Stomach smooth muscle (tissue), 2 donors: ENCODE data around the gene PCP2.

Source experiments
- H3K27ac ChIP-seq: one replicate; pipeline ENCODE4 v1.7.0; 2013; ENCODE audit warnings: mild to moderate bottlenecking, low read length, inconsistent platforms
- H3K27me3 ChIP-seq, 2 donors: one replicate each; pipeline ENCODE4 v1.7.0; 2013; ENCODE audit warnings: low read length in 2 of 2; ENCODE audit not compliant: insufficient read depth in 2 of 2, control insufficient read depth in 1 of 2
- H3K36me3 ChIP-seq, 2 donors: one replicate each; pipeline ENCODE4 v1.7.0; 2013; ENCODE audit warnings: low read length in 2 of 2; ENCODE audit not compliant: control insufficient read depth in 2 of 2, insufficient read depth in 2 of 2
- H3K4me1 ChIP-seq: one replicate; pipeline ENCODE4 v1.7.0; 2013; ENCODE audit warnings: low read length; ENCODE audit not compliant: control insufficient read depth, insufficient read depth
- H3K4me3 ChIP-seq, 2 donors: one replicate each; pipeline ENCODE4 v1.7.0; 2013; ENCODE audit warnings: low read length in 2 of 2
- H3K9ac ChIP-seq, 2 donors: one replicate each; pipeline ENCODE4 v1.7.0; 2013; ENCODE audit warnings: low read length in 2 of 2, mild to moderate bottlenecking in 1 of 2
- H3K9me3 ChIP-seq, 2 donors: one replicate each; pipeline ENCODE4 v1.7.0; 2013; ENCODE audit warnings: low read length in 2 of 2; ENCODE audit not compliant: control insufficient read depth in 2 of 2
- donor health status: healthy.
- donor health status: Pancreatic carcinoma.

Gene PCP2

DNA sequence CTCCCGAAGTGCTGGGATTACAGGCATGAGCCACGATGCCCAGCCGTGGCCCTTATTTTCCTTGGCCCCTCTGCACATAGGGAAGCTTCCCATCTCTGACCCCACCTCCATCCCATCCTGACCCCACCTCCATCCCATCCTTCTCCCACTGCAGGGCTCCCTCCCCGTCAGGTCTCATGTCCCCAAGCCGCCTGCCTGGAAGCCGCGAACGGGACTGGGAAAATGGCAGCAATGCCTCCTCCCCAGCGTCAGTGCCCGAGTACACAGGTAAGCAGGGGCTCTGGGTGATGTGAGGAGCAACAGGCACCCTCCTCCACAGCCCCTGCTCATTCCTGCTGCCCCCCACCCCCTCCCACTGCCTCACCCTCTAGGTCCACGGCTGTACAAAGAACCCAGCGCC is 16.3 kb downstream of the PCP2 start:
- Histone ChIP-seq H3K9me3 (no peaks in the 10 kb centered on the region), H3K27me3 (no peaks in the 10 kb centered on the region), H3K4me3 (no peak overlapping the region), H3K27ac (no peak overlapping the region), H3K36me3 (peaks cover 16 to 24% of the 10 kb centered on the region in 2 donors), H3K9ac (no peak overlapping the region), H3K4me1 (peaks cover 5% of the 10 kb centered on the region)

DNA sequence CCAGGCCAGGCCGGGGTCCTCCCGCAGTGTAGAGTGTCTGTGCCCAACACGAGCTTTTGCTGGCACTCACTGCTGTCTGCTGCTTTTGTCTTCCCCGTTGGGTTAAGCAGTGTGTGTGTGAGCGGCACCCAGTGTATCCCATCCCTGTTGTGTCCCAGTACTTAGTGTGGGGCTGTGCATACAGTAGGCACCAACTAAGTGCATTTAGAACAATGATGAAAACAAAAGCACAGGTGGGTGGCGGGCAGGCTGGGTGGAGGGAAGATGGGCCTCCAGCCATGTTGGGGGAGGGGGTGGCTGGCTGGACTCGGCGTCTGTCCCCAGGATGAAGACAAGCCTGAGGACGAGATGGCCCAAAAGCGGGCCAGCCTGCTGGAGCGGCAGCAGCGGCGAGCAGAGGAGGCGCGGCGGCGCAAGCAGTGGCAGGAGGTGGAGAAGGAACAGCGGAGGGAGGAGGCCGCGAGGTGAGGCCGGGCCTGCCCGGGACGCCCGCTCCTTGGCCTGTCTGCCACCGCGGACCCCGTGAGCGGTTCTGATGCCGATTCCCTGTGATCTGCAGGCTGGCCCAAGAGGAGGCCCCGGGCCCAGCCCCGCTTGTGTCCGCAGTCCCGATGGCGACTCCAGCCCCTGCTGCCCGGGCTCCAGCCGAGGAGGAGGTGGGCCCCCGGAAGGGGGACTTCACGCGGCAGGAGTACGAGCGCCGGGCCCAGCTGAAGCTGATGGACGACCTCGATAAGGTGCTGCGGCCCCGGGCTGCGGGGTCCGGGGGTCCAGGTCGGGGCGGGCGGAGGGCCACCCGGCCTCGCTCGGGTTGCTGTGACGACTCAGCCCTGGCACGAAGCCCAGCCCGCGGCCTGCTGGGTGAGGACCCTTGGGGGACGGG is 18.4 kb downstream of the PCP2 start:
- Histone ChIP-seq H3K9me3 (no peaks in the 10 kb centered on the region), H3K27ac (no peak overlapping the region), H3K4me3 (no peak overlapping the region), H3K9ac (no peak overlapping the region), H3K27me3 (no peaks in the 10 kb centered on the region), H3K4me1 (peaks cover 5% of the 10 kb centered on the region), H3K36me3 (peaks cover 3 to 8% of the 10 kb centered on the region in 2 donors)

DNA sequence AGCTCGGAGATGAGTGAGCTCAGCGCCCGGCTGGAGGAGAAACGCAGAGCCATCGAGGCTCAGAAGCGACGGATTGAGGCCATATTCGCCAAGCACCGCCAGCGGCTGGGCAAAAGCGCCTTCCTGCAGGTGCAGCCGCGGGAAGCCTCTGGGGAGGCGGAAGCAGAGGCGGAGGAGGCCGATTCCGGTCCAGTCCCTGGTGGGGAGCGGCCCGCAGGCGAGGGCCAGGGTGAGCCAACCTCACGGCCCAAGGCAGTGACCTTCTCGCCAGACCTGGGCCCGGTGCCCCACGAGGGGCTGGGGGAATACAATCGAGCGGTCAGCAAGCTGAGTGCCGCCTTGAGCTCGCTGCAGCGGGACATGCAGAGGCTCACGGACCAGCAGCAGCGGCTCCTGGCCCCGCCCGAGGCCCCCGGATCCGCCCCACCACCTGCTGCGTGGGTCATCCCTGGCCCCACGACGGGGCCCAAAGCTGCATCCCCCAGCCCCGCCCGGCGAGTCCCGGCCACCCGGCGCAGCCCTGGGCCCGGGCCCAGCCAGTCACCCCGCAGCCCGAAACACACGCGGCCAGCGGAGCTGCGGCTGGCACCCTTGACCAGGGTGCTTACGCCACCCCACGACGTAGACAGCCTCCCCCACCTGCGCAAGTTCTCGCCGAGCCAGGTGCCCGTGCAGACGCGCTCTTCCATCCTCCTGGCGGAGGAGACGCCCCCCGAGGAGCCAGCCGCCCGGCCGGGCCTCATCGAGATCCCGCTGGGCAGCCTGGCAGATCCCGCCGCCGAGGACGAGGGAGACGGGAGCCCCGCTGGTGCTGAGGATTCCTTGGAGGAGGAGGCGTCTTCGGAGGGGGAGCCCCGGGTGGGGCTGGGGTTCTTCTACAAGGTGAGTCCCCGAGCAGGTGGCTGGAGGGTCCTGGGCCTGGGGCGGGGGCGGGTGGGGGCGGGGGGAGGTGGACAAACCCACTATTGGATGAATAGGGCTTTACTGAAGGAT is 20.9 kb downstream of the PCP2 start:
- H3K9ac ChIP-seq = no peak overlapping the region
- H3K36me3 ChIP-seq = no peaks in the 10 kb centered on the region
- no peak overlapping the region for H3K27ac ChIP-seq
- H3K27me3 ChIP-seq = no peaks in the 10 kb centered on the region
- no peaks in the 10 kb centered on the region for H3K4me1 ChIP-seq
- H3K9me3 ChIP-seq = no peaks in the 10 kb centered on the region
- no peak overlapping the region for H3K4me3 ChIP-seq

DNA sequence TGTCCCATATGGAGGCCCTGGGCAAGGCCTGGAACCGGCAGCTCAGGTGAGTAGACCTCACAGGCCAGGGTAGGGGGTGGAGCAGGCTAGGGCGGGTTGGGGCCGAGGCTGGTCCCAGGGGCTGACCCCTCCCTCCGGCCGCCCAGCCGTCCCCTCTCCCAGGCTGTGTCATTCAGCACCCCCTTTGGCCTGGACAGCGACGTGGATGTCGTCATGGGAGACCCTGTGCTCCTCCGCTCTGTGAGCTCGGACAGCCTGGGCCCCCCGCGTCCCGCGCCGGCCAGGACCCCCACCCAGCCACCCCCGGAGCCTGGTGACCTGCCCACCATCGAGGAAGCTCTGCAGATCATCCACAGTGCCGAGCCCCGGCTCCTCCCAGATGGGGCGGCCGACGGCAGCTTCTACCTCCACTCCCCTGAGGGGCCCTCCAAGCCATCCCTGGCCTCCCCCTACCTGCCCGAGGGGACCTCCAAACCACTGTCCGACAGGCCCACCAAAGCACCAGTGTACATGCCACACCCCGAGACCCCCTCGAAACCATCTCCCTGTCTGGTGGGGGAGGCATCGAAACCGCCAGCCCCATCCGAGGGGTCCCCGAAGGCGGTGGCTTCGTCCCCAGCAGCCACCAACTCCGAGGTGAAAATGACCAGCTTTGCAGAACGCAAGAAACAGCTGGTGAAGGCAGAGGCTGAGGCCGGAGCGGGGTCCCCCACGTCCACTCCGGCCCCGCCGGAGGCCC is 21.8 kb downstream of the PCP2 start:
- H3K4me1 ChIP-seq = no peaks in the 10 kb centered on the region
- H3K9ac ChIP-seq = no peak overlapping the region
- H3K27me3 ChIP-seq = no peaks in the 10 kb centered on the region
- H3K27ac ChIP-seq = no peak overlapping the region
- H3K36me3 ChIP-seq = no peaks in the 10 kb centered on the region
- H3K4me3 ChIP-seq = no peak overlapping the region
- no peaks in the 10 kb centered on the region for H3K9me3 ChIP-seq

DNA sequence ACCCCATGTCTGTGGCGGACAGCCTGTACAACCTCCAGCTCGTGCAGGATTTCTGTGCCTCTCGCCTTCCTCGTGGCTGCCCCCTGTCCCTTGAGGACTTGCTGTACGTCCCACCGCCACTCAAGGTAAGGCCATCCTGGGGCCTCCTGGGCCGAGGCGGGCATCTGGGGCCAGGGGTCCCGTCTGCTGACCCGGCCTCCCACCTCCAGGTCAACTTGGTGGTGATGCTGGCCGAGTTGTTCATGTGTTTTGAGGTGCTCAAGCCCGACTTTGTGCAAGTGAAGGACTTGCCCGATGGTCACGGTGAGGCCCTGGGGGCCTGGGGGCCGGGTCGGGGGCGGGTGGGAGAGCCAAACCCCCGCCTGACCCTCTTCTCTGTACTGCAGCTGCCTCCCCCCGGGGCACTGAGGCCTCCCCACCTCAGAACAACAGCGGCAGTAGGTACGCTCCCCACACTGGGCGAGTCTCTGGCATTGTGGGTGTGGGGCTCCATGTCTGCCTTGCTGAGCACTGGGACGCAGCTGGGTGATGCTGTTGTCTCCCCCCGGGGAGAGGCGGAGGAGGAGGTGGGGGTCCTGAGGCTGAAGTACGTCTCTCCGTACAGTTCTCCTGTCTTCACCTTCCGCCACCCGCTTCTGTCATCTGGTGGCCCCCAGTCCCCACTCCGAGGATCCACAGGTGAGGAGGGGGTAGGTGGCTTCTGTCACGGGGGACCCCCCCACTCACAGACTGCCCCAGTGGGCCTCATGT is 22.9 kb downstream of the PCP2 start:
- peaks cover 2% of the 10 kb centered on the region in 2 donors for H3K27me3 ChIP-seq
- no peak overlapping the region for H3K27ac ChIP-seq
- H3K9ac ChIP-seq = no peak overlapping the region
- no peak overlapping the region for H3K4me3 ChIP-seq
- no peaks in the 10 kb centered on the region for H3K4me1 ChIP-seq
- no peaks in the 10 kb centered on the region for H3K36me3 ChIP-seq
- H3K9me3 ChIP-seq = no peaks in the 10 kb centered on the region

DNA sequence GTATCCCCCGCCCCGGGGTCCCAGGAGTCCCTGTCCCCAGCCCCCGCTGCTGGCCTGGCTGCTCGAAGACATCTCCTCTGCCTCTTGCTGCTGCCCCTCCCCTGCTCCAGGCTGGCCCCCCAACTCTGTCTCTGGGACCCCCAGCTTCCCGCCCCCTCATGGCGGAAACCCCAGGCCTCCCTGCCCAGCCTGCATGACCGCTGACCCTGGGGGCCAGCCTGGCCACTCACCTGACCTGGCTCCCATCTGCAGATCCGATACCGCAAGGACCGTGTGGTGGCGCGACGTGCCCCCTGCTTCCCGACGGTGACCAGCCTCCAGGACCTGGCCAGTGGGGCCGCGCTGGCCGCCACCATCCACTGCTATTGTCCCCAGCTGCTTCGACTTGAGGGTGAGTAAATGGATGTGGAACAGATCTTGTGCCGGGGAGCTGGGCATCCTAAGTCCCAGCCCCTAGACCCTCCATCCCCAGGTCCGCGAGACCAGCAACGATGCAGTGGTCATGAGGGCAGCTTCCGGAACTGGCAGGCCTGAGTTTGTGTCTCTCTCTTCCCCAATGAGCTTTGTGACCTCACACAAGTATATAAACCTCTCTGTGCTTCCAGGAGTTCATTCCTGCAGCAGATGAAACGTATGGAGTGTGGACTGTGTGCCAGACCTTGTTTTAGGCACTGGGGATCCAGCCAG is 25.5 kb downstream of the PCP2 start:
- no peaks in the 10 kb centered on the region for H3K4me1 ChIP-seq
- H3K36me3 ChIP-seq = no peaks in the 10 kb centered on the region
- no peak overlapping the region for H3K4me3 ChIP-seq
- no peaks in the 10 kb centered on the region for H3K9me3 ChIP-seq
- H3K9ac ChIP-seq = no peak overlapping the region
- no peak overlapping the region for H3K27ac ChIP-seq
- peaks cover 5 to 8% of the 10 kb centered on the region in 2 donors for H3K27me3 ChIP-seq

DNA sequence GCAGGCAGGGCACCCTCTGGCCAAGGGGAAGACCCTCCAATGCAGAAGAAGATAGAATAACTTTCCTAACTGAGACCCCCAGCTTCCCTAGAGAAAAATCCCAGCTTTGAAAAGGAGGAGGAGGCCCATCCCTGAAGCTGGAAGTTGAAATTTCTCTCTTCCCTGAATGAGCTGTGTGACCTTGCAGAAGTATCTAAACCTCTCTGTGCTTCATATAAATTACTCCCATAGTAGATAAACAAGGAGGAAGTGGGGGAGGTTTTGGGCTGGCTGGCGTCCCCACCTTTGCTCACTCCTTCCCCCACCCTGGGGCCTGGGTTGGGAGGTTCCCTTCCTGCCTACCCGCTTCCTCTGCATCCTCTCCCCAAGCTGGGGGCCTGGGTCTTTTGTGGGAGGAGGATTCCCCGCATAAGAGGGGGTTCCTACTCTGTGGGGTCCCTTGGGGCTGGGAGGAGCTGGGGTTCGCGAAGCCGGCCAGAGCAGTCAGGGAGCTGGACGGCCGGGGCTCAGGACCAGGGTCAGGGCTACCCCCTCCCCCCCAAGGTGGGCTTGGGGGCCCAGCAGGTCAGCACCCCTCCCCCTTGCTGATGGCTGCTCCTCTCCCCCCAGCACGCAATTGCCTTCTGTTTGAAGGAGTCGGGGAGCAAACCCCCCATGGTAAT is 26.2 kb downstream of the PCP2 start:
- H3K9ac ChIP-seq = no peak overlapping the region
- H3K4me1 ChIP-seq = no peaks in the 10 kb centered on the region
- H3K36me3 ChIP-seq = no peaks in the 10 kb centered on the region
- H3K27me3 ChIP-seq = peaks cover 5 to 8% of the 10 kb centered on the region in 2 donors
- no peak overlapping the region for H3K4me3 ChIP-seq
- no peak overlapping the region for H3K27ac ChIP-seq
- H3K9me3 ChIP-seq = no peaks in the 10 kb centered on the region

DNA sequence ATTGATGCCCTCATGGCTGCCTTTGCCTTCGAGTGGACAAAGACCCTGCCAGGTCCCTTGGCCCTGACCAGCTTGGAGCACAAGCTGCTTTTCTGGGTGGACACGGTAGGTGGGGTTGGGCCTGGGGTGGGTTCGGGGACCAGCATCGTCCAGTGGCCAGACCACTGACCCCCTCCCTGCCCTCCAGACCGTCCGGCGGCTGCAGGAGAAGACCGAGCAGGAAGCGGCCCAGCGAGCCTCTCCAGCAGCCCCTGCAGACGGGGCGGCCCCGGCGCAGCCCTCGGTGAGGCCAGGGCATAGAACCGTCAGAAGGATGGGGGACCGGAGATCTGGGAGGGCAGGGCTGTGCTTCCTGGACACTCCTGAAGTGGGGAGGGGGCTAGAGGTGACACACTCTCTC is 27.2 kb downstream of the PCP2 start:
- no peak overlapping the region for H3K9ac ChIP-seq
- H3K36me3 ChIP-seq = no peaks in the 10 kb centered on the region
- H3K4me3 ChIP-seq = no peak overlapping the region
- no peaks in the 10 kb centered on the region for H3K4me1 ChIP-seq
- peaks cover 5 to 11% of the 10 kb centered on the region in 2 donors for H3K27me3 ChIP-seq
- H3K9me3 ChIP-seq = no peaks in the 10 kb centered on the region
- no peak overlapping the region for H3K27ac ChIP-seq

DNA sequence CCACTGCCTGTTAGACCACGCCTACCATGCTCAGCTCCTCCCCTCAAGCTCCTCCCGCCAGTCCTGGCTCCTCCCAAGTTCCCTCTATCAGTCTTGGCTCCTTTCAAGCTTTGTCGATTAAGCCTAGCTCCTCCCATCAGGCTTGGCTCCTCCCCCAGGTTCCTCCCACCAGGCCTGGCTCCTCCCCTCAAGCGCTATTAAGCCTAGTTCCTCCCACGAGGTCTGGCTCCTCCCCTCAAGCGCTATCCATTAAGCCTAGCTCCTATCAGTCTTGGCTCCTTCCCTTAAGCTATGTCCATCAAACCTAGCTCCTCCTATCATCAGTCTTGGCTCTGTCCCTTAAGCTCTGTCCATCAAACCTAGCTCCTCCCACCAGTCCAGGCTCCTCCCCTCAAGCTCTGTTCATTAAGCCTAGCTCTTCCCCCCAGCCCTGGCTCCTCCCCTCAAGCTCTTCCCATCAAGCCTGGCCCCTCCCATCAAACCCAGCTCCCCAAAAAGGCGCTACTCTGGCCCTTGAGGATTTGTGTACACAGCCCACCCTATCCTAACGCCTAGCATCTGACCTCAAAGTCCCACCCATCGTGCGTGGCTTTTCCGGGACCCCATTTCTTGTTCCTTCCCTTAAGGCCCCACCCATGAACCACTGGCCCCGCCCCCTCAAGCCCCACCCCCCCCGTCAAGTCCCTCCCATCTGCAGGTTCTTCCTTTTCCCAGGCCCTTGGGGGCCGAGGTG is 27.9 kb downstream of the PCP2 start:
- peaks cover 5 to 11% of the 10 kb centered on the region in 2 donors for H3K27me3 ChIP-seq
- H3K4me3 ChIP-seq = no peak overlapping the region
- H3K9me3 ChIP-seq = no peaks in the 10 kb centered on the region
- H3K4me1 ChIP-seq = no peaks in the 10 kb centered on the region
- no peak overlapping the region for H3K9ac ChIP-seq
- H3K36me3 ChIP-seq = no peaks in the 10 kb centered on the region
- no peak overlapping the region for H3K27ac ChIP-seq
